B cell (primary cell): ENCODE data around the gene PARD3B.

Experiments used
- CTCF ChIP-seq: fragments of 200-600 bp; IDR thresholded peaks from one replicate; pipeline ENCODE4 v1.8.0; 2022; ENCODE audit warnings: antibody characterized with exemption, mild to moderate bottlenecking
- EZH2 ChIP-seq: IDR thresholded peaks from 2 replicates; pipeline ENCODE4 v1.6.1; 2012; ENCODE audit warnings: borderline replicate concordance, low read depth, mild to moderate bottlenecking, moderate library complexity, low read length; ENCODE audit not compliant: insufficient read depth, poor library complexity, severe bottlenecking

DNA sequence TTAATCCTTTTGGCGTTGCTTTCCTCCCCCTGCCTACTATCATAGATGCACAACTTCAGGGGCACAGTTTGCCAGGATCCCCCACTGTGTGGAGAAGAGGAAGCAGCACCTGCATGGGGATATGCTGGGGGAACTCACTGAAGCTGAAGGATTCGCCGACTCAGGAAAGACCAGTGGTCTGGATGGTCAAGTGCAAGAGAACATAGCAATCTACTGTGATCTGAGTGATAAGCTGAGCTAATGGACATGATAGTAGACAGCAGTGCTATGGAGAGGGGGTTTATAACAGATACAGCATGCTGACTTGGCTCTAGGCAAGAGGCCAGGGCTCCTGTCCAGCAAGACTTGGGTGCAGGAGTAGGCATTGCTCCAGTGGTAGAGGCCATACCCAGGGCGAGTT is 1012.6 kb downstream of the PARD3B start:
- TF ChIP-seq CTCF (no peak), EZH2 (no peak)
